H9 (cell line): ENCODE measurements around the gene MAML3. TPM values are rescaled to one million over a fixed set of nuclear protein-coding genes. Genes with fewer than 3 reads are reported as not detected.

Experiments
- DNase-seq: peaks from one replicate; pipeline ENCODE4 v3.0.0-alpha.2; 2017
- H2AFZ ChIP-seq: one replicate; pipeline ENCODE4 v1.6.1; 2013; ENCODE audit warnings: mild to moderate bottlenecking, low read length, control low read depth, moderate library complexity
- H2AK5ac ChIP-seq: 2 replicates; pipeline ENCODE4 v1.6.1; 2013; ENCODE audit warnings: low read length, control low read depth, mixed read lengths; ENCODE audit not compliant: insufficient read length
- H2BK120ac ChIP-seq: one replicate; pipeline ENCODE4 v1.6.1; 2013; ENCODE audit warnings: low read depth, mild to moderate bottlenecking, low read length, control low read depth, inconsistent platforms; ENCODE audit not compliant: poor library complexity, severe bottlenecking
- H2BK12ac ChIP-seq: 2 replicates; pipeline ENCODE4 v1.6.1; 2013; ENCODE audit warnings: low read length, control low read depth, mixed read lengths, low read depth; ENCODE audit not compliant: insufficient read length
- H2BK15ac ChIP-seq: 2 replicates; pipeline ENCODE4 v1.6.1; 2013; ENCODE audit warnings: low read depth, low read length, control low read depth
- H2BK20ac ChIP-seq: one replicate; pipeline ENCODE4 v1.6.1; 2013; ENCODE audit warnings: low read depth, mild to moderate bottlenecking, low read length, control low read depth, inconsistent platforms; ENCODE audit not compliant: poor library complexity, severe bottlenecking
- H2BK5ac ChIP-seq: 2 replicates; pipeline ENCODE4 v1.6.1; 2013; ENCODE audit warnings: low read length, control low read depth, mixed read lengths; ENCODE audit not compliant: insufficient read length
- H3K14ac ChIP-seq: 2 replicates; pipeline ENCODE4 v1.6.1; 2013; ENCODE audit warnings: low read length, control low read depth; ENCODE audit not compliant: insufficient read depth
- H3K18ac ChIP-seq: 2 replicates; pipeline ENCODE4 v1.6.1; 2013; ENCODE audit warnings: low read depth, mild to moderate bottlenecking, mixed read lengths, low read length, control low read depth; ENCODE audit not compliant: insufficient read length
- H3K23ac ChIP-seq: 2 replicates; pipeline ENCODE4 v1.6.1; 2013; ENCODE audit warnings: low read length, control low read depth, mixed read lengths, low read depth; ENCODE audit not compliant: insufficient read length
- H3K23me2 ChIP-seq: 2 replicates; pipeline ENCODE4 v1.6.1; 2013; ENCODE audit warnings: low read depth, mild to moderate bottlenecking, mixed read lengths, low read length, control low read depth; ENCODE audit not compliant: insufficient read length, poor library complexity, severe bottlenecking
- H3K27ac ChIP-seq: 2 replicates; pipeline ENCODE4 v1.5.1; 2013; ENCODE audit warnings: low read length, control low read depth, mixed read lengths, low read depth; ENCODE audit not compliant: insufficient read length
- H3K27me3 ChIP-seq: 2 replicates; pipeline ENCODE4 v1.6.1; 2013; ENCODE audit warnings: low read length, control low read depth, inconsistent platforms; ENCODE audit not compliant: insufficient read depth
- H3K4ac ChIP-seq: 2 replicates; pipeline ENCODE4 v1.6.1; 2013; ENCODE audit warnings: low read depth, mild to moderate bottlenecking, control low read depth, inconsistent platforms, low read length, moderate library complexity
- H3K4me1 ChIP-seq: 2 replicates; pipeline ENCODE4 v1.6.1; 2013; ENCODE audit warnings: low read length, control low read depth, inconsistent platforms; ENCODE audit not compliant: insufficient read depth
- H3K4me2 ChIP-seq: 2 replicates; pipeline ENCODE4 v1.6.1; 2013; ENCODE audit warnings: low read length, control low read depth, mixed read lengths; ENCODE audit not compliant: insufficient read length, insufficient read depth
- H3K56ac ChIP-seq: 2 replicates; pipeline ENCODE4 v1.6.1; 2013; ENCODE audit warnings: low read depth, mild to moderate bottlenecking, mixed read lengths, low read length, control low read depth; ENCODE audit not compliant: insufficient read length
- H3K79me1 ChIP-seq: 2 replicates; pipeline ENCODE4 v1.6.1; 2013; ENCODE audit warnings: low read depth, mild to moderate bottlenecking, moderate library complexity, low read length, control low read depth, inconsistent platforms; ENCODE audit not compliant: insufficient read depth, poor library complexity, severe bottlenecking
- H3K79me2 ChIP-seq: 2 replicates; pipeline ENCODE4 v1.6.1; 2013; ENCODE audit warnings: low read length, control low read depth, inconsistent platforms; ENCODE audit not compliant: insufficient read depth
- H3K9ac ChIP-seq: 2 replicates; pipeline ENCODE4 v1.6.1; 2013; ENCODE audit warnings: low read length, control low read depth, mixed read lengths; ENCODE audit not compliant: insufficient read length; ENCODE audit errors: extremely low read depth
- H3K9me3 ChIP-seq: one replicate; pipeline ENCODE4 v1.6.1; 2013; ENCODE audit warnings: low read depth, low read length, inconsistent platforms; ENCODE audit not compliant: control insufficient read depth
- H3T11ph ChIP-seq: one replicate; pipeline ENCODE4 v1.6.1; 2013; ENCODE audit warnings: mild to moderate bottlenecking, low read length, control low read depth, inconsistent platforms
- H4K20me1 ChIP-seq: one replicate; pipeline ENCODE4 v1.6.1; 2013; ENCODE audit not compliant: control insufficient read depth, insufficient read length, insufficient read depth
- H4K5ac ChIP-seq: 2 replicates; pipeline ENCODE4 v1.6.1; 2013; ENCODE audit warnings: low read depth, mild to moderate bottlenecking, mixed read lengths, low read length, control low read depth; ENCODE audit not compliant: insufficient read length
- H4K8ac ChIP-seq: replicated peaks from 2 replicates; pipeline ENCODE4 v1.6.1; 2013; ENCODE audit warnings: low read length, control low read depth, mixed read lengths, low read depth; ENCODE audit not compliant: insufficient read length
- H4K91ac ChIP-seq: 2 replicates; pipeline ENCODE4 v1.6.1; 2013; ENCODE audit warnings: low read depth, mild to moderate bottlenecking, moderate library complexity, mixed read lengths, low read length, control low read depth; ENCODE audit not compliant: insufficient read length
- H3K27ac Mint-ChIP-seq, 3 experiments: 2 replicates in 2 of 3; 3 replicates in 1 of 3; pipeline ENCODE4 v1.8.0; 2020 to 2021; ENCODE audit warnings: mixed read lengths in 3 of 3, mild to moderate bottlenecking in 1 of 3, moderate library complexity in 1 of 3
- H3K27me3 Mint-ChIP-seq: 2 replicates; pipeline ENCODE4 v1.8.0; 2021; ENCODE audit warnings: low read depth, mild to moderate bottlenecking, moderate library complexity, mixed read lengths
- H3K36me3 Mint-ChIP-seq, 3 experiments: 2 replicates in 2 of 3; 3 replicates in 1 of 3; pipeline ENCODE4 v1.8.0; 2020 to 2021; ENCODE audit warnings: low read depth in 3 of 3, mixed read lengths in 3 of 3; ENCODE audit not compliant: insufficient read depth in 1 of 3
- H3K4me1 Mint-ChIP-seq, 2 experiments: 2 replicates each; pipeline ENCODE4 v1.8.0; 2020; ENCODE audit warnings: mixed read lengths in 2 of 2
- H3K4me3 Mint-ChIP-seq, 2 experiments: 2 replicates in 1 of 2; 3 replicates in 1 of 2; pipeline ENCODE4 v1.8.0; 2020 to 2021; ENCODE audit warnings: mild to moderate bottlenecking in 2 of 2, mixed read lengths in 2 of 2, moderate library complexity in 1 of 2
- H3K9me3 Mint-ChIP-seq, 2 experiments: 2 replicates in 1 of 2; 3 replicates in 1 of 2; pipeline ENCODE4 v1.8.0; 2020; ENCODE audit warnings: mild to moderate bottlenecking in 2 of 2, mixed read lengths in 2 of 2, moderate library complexity in 1 of 2
- CTCF ChIP-seq: fragments of 200-600 bp; sonication (generic); conservative IDR thresholded peaks from 3 replicates; pipeline ENCODE4 v1.8.0; 2021; ENCODE audit warnings: antibody characterized with exemption, mild to moderate bottlenecking
- total RNA-seq: library from RNA; stranded (reverse); gene quantifications from 2 replicates; pipeline ENCODE4 v1.2.1, GENCODE V29; 2021

Gene MAML3
- total RNA-seq, 1 experiment from 2014 or later: 3.9 TPM

- peaks cover 84 to 93% of the 10 kb centered on the region in 2 experiments for H3K4me1 Mint-ChIP-seq
- Histone ChIP-seq H2BK20ac (no peak overlapping the region), H3T11ph (no peak overlapping the region), H2BK120ac (no peak overlapping the region), H4K5ac (no peak overlapping the region), H2AFZ (no peak overlapping the region), H3K9me3 (no peaks in the 10 kb centered on the region), H2BK5ac (no peak overlapping the region), H3K79me1 (no peaks in the 10 kb centered on the region), H2BK12ac (no peak overlapping the region), H2BK15ac (no peak overlapping the region), H3K27ac (no peak overlapping the region), H3K18ac (no peak overlapping the region), H3K14ac (no peak overlapping the region), H3K23me2 (no peaks in the 10 kb centered on the region), H3K27me3 (no peaks in the 10 kb centered on the region), H3K9ac (no peak overlapping the region), H4K20me1 (no peaks in the 10 kb centered on the region), H3K79me2 (no peaks in the 10 kb centered on the region), H3K4me1 (peaks cover 7% of the 10 kb centered on the region; the same call in 1 of the 2 replicates), H2AK5ac (no peak overlapping the region), H3K4me2 (no peak overlapping the region), H3K23ac (no peak overlapping the region), H4K91ac (no peak overlapping the region), H3K56ac (no peak overlapping the region), H4K8ac (no peak overlapping the region), H3K4ac (no peak overlapping the region)
- no peaks in the 10 kb centered on the region for H3K27me3 Mint-ChIP-seq
- peaks cover 0 to 2% (median 0%) of the 10 kb centered on the region in 3 experiments; a peak in 1 of 7 replicates for H3K36me3 Mint-ChIP-seq
- peak overlapping the region in 2 of 3 experiments; percentile 94 to 97; a peak in 4 of 7 replicates for H3K27ac Mint-ChIP-seq
- peak overlapping the region in 1 of 2 experiments; percentile 52; a peak in 2 of 5 replicates for H3K4me3 Mint-ChIP-seq
- peak; percentile 66 for DNase-seq
- TF ChIP-seq CTCF: no peak
- no peaks in the 10 kb centered on the region; a peak in 1 of 5 replicates for H3K9me3 Mint-ChIP-seq
Measured at GRCh38 chr4:139853309-139853708, 300.7 kb downstream of the MAML3 start.
